Measurements from ENCODE around the gene FLYWCH1. TPM values are rescaled to one million over a fixed set of nuclear protein-coding genes. Genes with fewer than 3 reads are reported as not detected.

FLYWCH1 gene
- total and polyA plus RNA-seq, 9 of the 15 experiments (the other 6 are each of a cell fraction or from before 2014, with no cell fraction given): 0.18 to 33.6 (median 11.3) TPM

GRCh38 chr16:2980227-2981176 lies 68.8 kb downstream of the FLYWCH1 start, which contains the start of gene PKMYT1 (continued):
- TF ChIP-seq ZNF609 (CRISPR knock-in tag; IDR thresholded peaks at IDR 0.05; ENCODE audit: borderline replicate concordance) (0 out of 2 replicates have a peak, but pooled peaks have one; percentile 20), XRCC5 (IDR thresholded peaks at IDR 0.05; ENCODE audit: low read depth, low read length) (no peak), PTBP1 (IDR thresholded peaks at IDR 0.05; ENCODE audit: low read depth, low read length) (no peak), GTF2B (IDR thresholded peaks at IDR 0.05; ENCODE audit: extremely low read depth, insufficient read length) (no peak), MCM7 (IDR thresholded peaks at IDR 0.05) (no peak), NELFE (IDR thresholded peaks at IDR 0.05; ENCODE audit: insufficient read depth, insufficient read length) (no peak), JUN (IDR thresholded peaks at IDR 0.05; ENCODE audit: borderline replicate concordance, low read depth, low read length) (no peak), JUN (CRISPR knock-in tag; IDR thresholded peaks at IDR 0.05; ENCODE audit: borderline replicate concordance) (peak; percentile 28; the same call in 1 of the 2 replicates), ZNF280A (IDR thresholded peaks at IDR 0.05; ENCODE audit: low read depth, partially characterized antibody) (no peak), GTF2F1 (IDR thresholded peaks at IDR 0.05; ENCODE audit: low read depth, low read length) (no peak; the same call in 1 of the 2 replicates), ZNF3 (CRISPR knock-in tag; IDR thresholded peaks at IDR 0.05) (no peak), SIRT6 (IDR thresholded peaks at IDR 0.05; ENCODE audit: low read depth, low read length) (no peak), HMGN3 (IDR thresholded peaks at IDR 0.05; ENCODE audit: borderline replicate concordance, extremely low read depth, insufficient read length, low read depth, low read length) (peak; percentile 59), HMG20B (CRISPR knock-in tag; IDR thresholded peaks at IDR 0.05) (no peak), NBN (IDR thresholded peaks at IDR 0.05; ENCODE audit: low read depth) (no peak), SMC3 (conservative IDR thresholded peaks at IDR 0.05; ENCODE audit: insufficient read depth, low read depth, low read length) (no peak), ZBTB49 (CRISPR knock-in tag; IDR thresholded peaks at IDR 0.05; ENCODE audit: borderline replicate concordance) (no peak)

Data from K562 (cell line).